Measurements from ENCODE around the gene GADD45B.
"Not testable (repeated sequence)": the region's sequence is repeated elsewhere in the genome, so short reads cannot be mapped to it uniquely, and the experiment has no call there.

DNA sequence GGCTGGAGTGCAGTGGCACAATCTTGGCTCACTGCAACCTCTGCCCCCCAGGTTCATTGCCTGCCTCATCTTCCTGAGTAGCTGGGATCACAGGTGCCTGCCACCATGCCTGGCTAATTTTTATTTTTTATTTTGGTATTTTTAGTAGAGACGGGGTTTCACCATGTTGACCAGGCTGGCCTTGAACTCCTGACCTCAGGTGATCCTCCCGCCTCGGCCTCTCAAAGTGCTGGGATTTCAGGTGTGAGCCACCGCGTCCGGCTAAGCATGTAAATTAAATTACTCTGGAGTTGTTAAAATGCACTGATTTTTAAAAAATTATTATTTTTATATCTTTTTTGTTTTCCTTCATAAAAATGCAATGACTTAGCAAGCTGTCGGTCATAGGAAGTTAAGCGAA lies 30.7 kb downstream of the GADD45B start:
- not testable (repeated sequence) for TF ChIP-seq POLR2A (IDR thresholded peaks at IDR 0.05; ENCODE audit: low read length); GATA1 (IDR thresholded peaks at IDR 0.05; ENCODE audit: low read depth, low read length)
